ENCODE results near the gene NME1. TPM values are rescaled to one million over a fixed set of nuclear protein-coding genes. Genes with fewer than 3 reads are reported as not detected.
"Not testable (repeated sequence)": the region's sequence is repeated elsewhere in the genome, so short reads cannot be mapped to it uniquely, and the experiment has no call there.

Gene NME1
- polyA plus RNA-seq, 12 donors, result 45.2 to 66.7 (median 55.0) TPM; not detected in 1

GRCh38 chr17:51133365-51133764, 20.0 kb upstream of the NME1 start:
- no peak for DNase-seq

- no peak for DNase-seq
Measured at GRCh38 chr17:51135956-51136355, 17.4 kb upstream of the NME1 start.

GRCh38 chr17:51142597-51142996, 10.8 kb upstream of the NME1 start:
- no peak for DNase-seq

- DNase-seq, result no peak
Measured at GRCh38 chr17:51144266-51145022, 8.9 kb upstream of the NME1 start.

GRCh38 chr17:51147650-51148049, 5.7 kb upstream of the NME1 start:
- DNase-seq, result no peak

GRCh38 chr17:51149163-51149562, 4.2 kb upstream of the NME1 start:
- DNase-seq, result no peak

- DNase-seq, result no peak
Measured at GRCh38 chr17:51150932-51151331, 2.4 kb upstream of the NME1 start.

GRCh38 chr17:51152766-51153209, 571 bp upstream of the NME1 start:
- no peak for DNase-seq

GRCh38 chr17:51154176-51154575, 817 bp downstream of the NME1 start:
- peak; percentile 19 for DNase-seq

GRCh38 chr17:51155416-51155815, 2.1 kb downstream of the NME1 start:
- no peak for DNase-seq

- no peak for DNase-seq
Measured at GRCh38 chr17:51159604-51160003, 6.2 kb downstream of the NME1 start.

GRCh38 chr17:51161541-51161940, 8.2 kb downstream of the NME1 start:
- no peak for DNase-seq

- DNase-seq, result no peak
Measured at GRCh38 chr17:51164911-51165679, 11.7 kb downstream of the NME1 start.

- no peak for DNase-seq
Measured at GRCh38 chr17:51165680-51166197, 12.4 kb downstream of the NME1 start.

GRCh38 chr17:51166198-51166986, 13.0 kb downstream of the NME1 start, which contains the start of gene NME2:
TSS of gene NME2 (plus strand) at chr17:51166411. CDS start at chr17:51166831, 420 bp downstream.
- peak; percentile 85 for DNase-seq

- DNase-seq, result peak; percentile 20
Measured at GRCh38 chr17:51166987-51167931, 13.9 kb downstream of the NME1 start.

- no peak for DNase-seq
Measured at GRCh38 chr17:51169340-51169739, 16.0 kb downstream of the NME1 start.

GRCh38 chr17:51170736-51171135, 17.4 kb downstream of the NME1 start:
- DNase-seq, result no peak

GRCh38 chr17:51172030-51172429, 18.7 kb downstream of the NME1 start:
- DNase-seq, result not testable (repeated sequence)

GRCh38 chr17:51180486-51180885, 27.1 kb downstream of the NME1 start:
- no peak for DNase-seq

- no peak for DNase-seq
Measured at GRCh38 chr17:51184124-51184523, 30.8 kb downstream of the NME1 start.
